ENCODE measurements around the gene DPP10. TPM values are rescaled to one million over a fixed set of nuclear protein-coding genes. Genes with fewer than 3 reads are reported as not detected.

DPP10 gene
- total and polyA plus RNA-seq, 4 donors, result 0.04 to 4.1 (median 0.48) TPM

DNA sequence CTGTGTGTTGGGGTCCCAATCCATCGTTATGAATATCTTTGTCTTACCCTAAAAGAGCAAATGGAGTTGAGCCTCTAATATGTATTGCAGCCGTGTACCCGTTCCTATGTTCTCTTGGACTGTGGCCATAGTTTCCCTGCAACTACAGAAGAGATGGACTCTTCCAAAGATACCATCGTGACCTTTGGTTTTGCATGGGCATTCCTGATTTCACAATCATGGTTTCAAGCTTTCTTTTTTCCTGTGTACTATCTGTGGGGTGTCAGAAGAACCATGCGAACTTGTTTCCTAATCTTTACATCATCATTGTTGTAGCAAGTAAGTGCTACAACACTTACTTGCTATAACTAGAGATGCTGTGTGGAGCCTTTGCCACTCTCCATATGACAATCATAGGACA lies 1295.7 kb downstream of the DPP10 start:
- Histone ChIP-seq H3K27me3 (ENCODE audit: control insufficient read depth in 4 of 4, insufficient read depth in 4 of 4, low read length in 3 of 4) (no peaks in the 10 kb centered on the region), H3K27ac (ENCODE audit: low read depth in 1 of 2, low read length in 2 of 2) (no peak overlapping the region), H3K4me1 (ENCODE audit: control insufficient read depth in 4 of 4, insufficient read depth in 4 of 4, low read length in 3 of 4) (no peaks in the 10 kb centered on the region), H3K9me3 (ENCODE audit: control insufficient read depth in 4 of 4, low read length in 3 of 4) (no peaks in the 10 kb centered on the region), H3K4me3 (ENCODE audit: low read depth in 1 of 3, low read length in 3 of 3) (no peak overlapping the region), H3K9ac (ENCODE audit: low read depth in 1 of 2, low read length in 2 of 2) (no peak overlapping the region), H3K36me3 (ENCODE audit: control insufficient read depth in 4 of 4, insufficient read depth in 3 of 4, low read depth in 1 of 4, low read length in 3 of 4) (no peaks in the 10 kb centered on the region)
- 41% methylated on average over 5 of the region's 5 CpGs for WGBS
- TF ChIP-seq, protein P1, sequence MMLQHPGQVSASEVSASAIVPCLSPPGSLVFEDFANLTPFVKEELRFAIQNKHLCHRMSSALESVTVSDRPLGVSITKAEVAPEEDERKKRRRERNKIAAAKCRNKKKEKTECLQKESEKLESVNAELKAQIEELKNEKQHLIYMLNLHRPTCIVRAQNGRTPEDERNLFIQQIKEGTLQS (IDR thresholded peaks at IDR 0.05), result no peak
- no peak for TF ChIP-seq FOXA2 (IDR thresholded peaks at IDR 0.05)
- no peak for DNase-seq (ENCODE audit: low spot score)

GRCh38 chr2:115739574-115739973 lies 1297.1 kb downstream of the DPP10 start:
- Histone ChIP-seq H3K4me3 (ENCODE audit: low read depth in 1 of 3, low read length in 3 of 3) (no peak overlapping the region), H3K9me3 (ENCODE audit: control insufficient read depth in 4 of 4, low read length in 3 of 4) (no peaks in the 10 kb centered on the region), H3K9ac (ENCODE audit: low read depth in 1 of 2, low read length in 2 of 2) (no peak overlapping the region), H3K27me3 (ENCODE audit: control insufficient read depth in 4 of 4, insufficient read depth in 4 of 4, low read length in 3 of 4) (no peaks in the 10 kb centered on the region), H3K4me1 (ENCODE audit: control insufficient read depth in 4 of 4, insufficient read depth in 4 of 4, low read length in 3 of 4) (no peaks in the 10 kb centered on the region), H3K27ac (ENCODE audit: low read depth in 1 of 2, low read length in 2 of 2) (no peak overlapping the region), H3K36me3 (ENCODE audit: control insufficient read depth in 4 of 4, insufficient read depth in 3 of 4, low read depth in 1 of 4, low read length in 3 of 4) (no peaks in the 10 kb centered on the region)
- no peak for TF ChIP-seq ZBTB33 (IDR thresholded peaks at IDR 0.05)
- TF ChIP-seq HNF4G (IDR thresholded peaks at IDR 0.05), result no peak
- no peak for TF ChIP-seq TAF1 (conservative IDR thresholded peaks at IDR 0.05)
- TF ChIP-seq SP1 (IDR thresholded peaks at IDR 0.05), result no peak
- no peak for TF ChIP-seq FOXA1 (IDR thresholded peaks at IDR 0.05)
- no peak for DNase-seq (ENCODE audit: low spot score)
- 87% methylated on average over 4 of the region's 4 CpGs for WGBS

DNA sequence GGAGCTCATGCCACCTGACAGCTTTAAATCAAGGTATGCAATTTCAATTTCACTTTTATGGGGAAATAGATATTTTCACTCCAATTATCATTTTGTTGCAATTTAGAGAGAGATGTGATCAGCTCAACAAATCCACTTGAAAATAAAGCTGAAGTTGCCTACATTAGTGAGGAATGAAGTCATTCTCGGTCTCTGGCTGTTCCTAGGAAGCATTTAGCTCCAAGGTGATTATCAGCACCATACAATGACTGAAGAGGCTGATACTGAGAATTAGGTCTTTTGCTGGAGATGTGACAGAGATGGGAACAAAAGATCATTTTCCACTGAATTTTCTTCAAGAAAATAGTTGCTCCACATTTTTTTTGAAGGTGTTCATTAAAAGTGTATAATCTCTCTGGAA lies 1303.7 kb downstream of the DPP10 start:
- H3K27me3 ChIP-seq (ENCODE audit: control insufficient read depth in 4 of 4, insufficient read depth in 4 of 4, low read length in 3 of 4), result no peaks in the 10 kb centered on the region
- H3K27ac ChIP-seq (ENCODE audit: low read depth in 1 of 2, low read length in 2 of 2), result no peak overlapping the region
- WGBS, result 64% methylated on average over 1 of the region's 1 CpG
- H3K36me3 ChIP-seq (ENCODE audit: control insufficient read depth in 4 of 4, insufficient read depth in 3 of 4, low read depth in 1 of 4, low read length in 3 of 4), result no peaks in the 10 kb centered on the region
- no peak overlapping the region for H3K4me3 ChIP-seq (ENCODE audit: low read depth in 1 of 3, low read length in 3 of 3)
- H3K9me3 ChIP-seq (ENCODE audit: control insufficient read depth in 4 of 4, low read length in 3 of 4), result no peaks in the 10 kb centered on the region
- H3K9ac ChIP-seq (ENCODE audit: low read depth in 1 of 2, low read length in 2 of 2), result no peak overlapping the region
- no peak for DNase-seq (ENCODE audit: low spot score)
- TF ChIP-seq EGR1 (IDR thresholded peaks at IDR 0.05; ENCODE audit: low read depth in 2 of 2), result no peak
- TF ChIP-seq GABPA (IDR thresholded peaks at IDR 0.05 in 1 of 2, conservative IDR thresholded peaks at IDR 0.05 in 1 of 2), result no peak
- TF ChIP-seq, protein P1 (IDR thresholded peaks at IDR 0.05), result no peak
- no peak for TF ChIP-seq TAF1 (conservative IDR thresholded peaks at IDR 0.05)
- TF ChIP-seq, protein P2, sequence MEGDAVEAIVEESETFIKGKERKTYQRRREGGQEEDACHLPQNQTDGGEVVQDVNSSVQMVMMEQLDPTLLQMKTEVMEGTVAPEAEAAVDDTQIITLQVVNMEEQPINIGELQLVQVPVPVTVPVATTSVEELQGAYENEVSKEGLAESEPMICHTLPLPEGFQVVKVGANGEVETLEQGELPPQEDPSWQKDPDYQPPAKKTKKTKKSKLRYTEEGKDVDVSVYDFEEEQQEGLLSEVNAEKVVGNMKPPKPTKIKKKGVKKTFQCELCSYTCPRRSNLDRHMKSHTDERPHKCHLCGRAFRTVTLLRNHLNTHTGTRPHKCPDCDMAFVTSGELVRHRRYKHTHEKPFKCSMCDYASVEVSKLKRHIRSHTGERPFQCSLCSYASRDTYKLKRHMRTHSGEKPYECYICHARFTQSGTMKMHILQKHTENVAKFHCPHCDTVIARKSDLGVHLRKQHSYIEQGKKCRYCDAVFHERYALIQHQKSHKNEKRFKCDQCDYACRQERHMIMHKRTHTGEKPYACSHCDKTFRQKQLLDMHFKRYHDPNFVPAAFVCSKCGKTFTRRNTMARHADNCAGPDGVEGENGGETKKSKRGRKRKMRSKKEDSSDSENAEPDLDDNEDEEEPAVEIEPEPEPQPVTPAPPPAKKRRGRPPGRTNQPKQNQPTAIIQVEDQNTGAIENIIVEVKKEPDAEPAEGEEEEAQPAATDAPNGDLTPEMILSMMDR (IDR thresholded peaks at IDR 0.05; ENCODE audit: low read depth, low read length, missing input control), result no peak
- no peak for TF ChIP-seq HNF4A (conservative IDR thresholded peaks at IDR 0.05)
- no peak for TF ChIP-seq YY1 (IDR thresholded peaks at IDR 0.05)
- TF ChIP-seq RAD21 (IDR thresholded peaks at IDR 0.05), result no peak
- TF ChIP-seq FOXA2 (IDR thresholded peaks at IDR 0.05), result no peak
- TF ChIP-seq SP1 (IDR thresholded peaks at IDR 0.05), result no peak
- no peak for TF ChIP-seq RXRA (IDR thresholded peaks at IDR 0.05)
- TF ChIP-seq HNF4G (IDR thresholded peaks at IDR 0.05), result no peak
- TF ChIP-seq FOXA1 (IDR thresholded peaks at IDR 0.05), result no peak
- TF ChIP-seq, protein P3, sequence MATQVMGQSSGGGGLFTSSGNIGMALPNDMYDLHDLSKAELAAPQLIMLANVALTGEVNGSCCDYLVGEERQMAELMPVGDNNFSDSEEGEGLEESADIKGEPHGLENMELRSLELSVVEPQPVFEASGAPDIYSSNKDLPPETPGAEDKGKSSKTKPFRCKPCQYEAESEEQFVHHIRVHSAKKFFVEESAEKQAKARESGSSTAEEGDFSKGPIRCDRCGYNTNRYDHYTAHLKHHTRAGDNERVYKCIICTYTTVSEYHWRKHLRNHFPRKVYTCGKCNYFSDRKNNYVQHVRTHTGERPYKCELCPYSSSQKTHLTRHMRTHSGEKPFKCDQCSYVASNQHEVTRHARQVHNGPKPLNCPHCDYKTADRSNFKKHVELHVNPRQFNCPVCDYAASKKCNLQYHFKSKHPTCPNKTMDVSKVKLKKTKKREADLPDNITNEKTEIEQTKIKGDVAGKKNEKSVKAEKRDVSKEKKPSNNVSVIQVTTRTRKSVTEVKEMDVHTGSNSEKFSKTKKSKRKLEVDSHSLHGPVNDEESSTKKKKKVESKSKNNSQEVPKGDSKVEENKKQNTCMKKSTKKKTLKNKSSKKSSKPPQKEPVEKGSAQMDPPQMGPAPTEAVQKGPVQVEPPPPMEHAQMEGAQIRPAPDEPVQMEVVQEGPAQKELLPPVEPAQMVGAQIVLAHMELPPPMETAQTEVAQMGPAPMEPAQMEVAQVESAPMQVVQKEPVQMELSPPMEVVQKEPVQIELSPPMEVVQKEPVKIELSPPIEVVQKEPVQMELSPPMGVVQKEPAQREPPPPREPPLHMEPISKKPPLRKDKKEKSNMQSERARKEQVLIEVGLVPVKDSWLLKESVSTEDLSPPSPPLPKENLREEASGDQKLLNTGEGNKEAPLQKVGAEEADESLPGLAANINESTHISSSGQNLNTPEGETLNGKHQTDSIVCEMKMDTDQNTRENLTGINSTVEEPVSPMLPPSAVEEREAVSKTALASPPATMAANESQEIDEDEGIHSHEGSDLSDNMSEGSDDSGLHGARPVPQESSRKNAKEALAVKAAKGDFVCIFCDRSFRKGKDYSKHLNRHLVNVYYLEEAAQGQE (IDR thresholded peaks at IDR 0.05), result no peak
- TF ChIP-seq JUND (IDR thresholded peaks at IDR 0.05), result no peak
- no peak for TF ChIP-seq NR2F2 (IDR thresholded peaks at IDR 0.05)
- no peaks in the 10 kb centered on the region for H3K4me1 ChIP-seq (ENCODE audit: control insufficient read depth in 4 of 4, insufficient read depth in 4 of 4, low read length in 3 of 4)

Data from liver (tissue), 9 donors.